PC-3 (cell line): ENCODE measurements around the gene TCF12.

ENCODE experiments used
- EZH2 ChIP-seq: fragments of 300-600 bp; sonication (generic); IDR thresholded peaks from one replicate; pipeline ENCODE4 v1.6.1; 2017; ENCODE audit warnings: antibody characterized with exemption, mild to moderate bottlenecking, low read length; ENCODE audit not compliant: unreplicated experiment
- EZH2phosphoT487 ChIP-seq: fragments of 300-600 bp; sonication (generic); IDR thresholded peaks from 2 replicates; pipeline ENCODE4 v1.6.1; 2018; ENCODE audit warnings: mild to moderate bottlenecking, antibody characterized with exemption, low read length, borderline replicate concordance
- TF ChIP-seq, protein P1 (sequence below): fragments of 300-600 bp; sonication (generic); conservative IDR thresholded peaks from 2 replicates; pipeline ENCODE4 v1.5.1; 2017; ENCODE audit warnings: antibody characterized with exemption, low read depth, mild to moderate bottlenecking, low read length

DNA sequence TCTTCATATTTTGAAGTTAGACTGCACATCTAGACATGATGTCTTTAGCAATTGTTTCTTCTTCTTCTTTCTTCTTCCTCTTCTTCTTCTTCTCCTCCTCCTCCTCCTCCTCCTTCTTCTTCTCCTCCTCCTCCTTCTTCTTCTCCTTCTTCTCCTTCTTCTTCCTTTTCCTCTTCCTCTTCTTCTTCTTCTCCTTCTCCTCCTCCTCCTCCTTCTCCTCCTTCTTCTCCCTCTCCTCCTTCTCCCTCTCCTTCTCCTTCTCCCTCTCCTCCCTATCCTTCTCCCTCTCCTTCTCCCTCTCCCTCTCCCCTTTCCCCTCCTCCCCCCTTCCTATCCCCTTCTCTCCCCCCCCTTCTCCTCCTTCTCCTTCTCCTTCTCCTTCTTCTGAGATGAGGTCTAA, 21.9 kb downstream of the TCF12 start:
- TF ChIP-seq, protein P1, sequence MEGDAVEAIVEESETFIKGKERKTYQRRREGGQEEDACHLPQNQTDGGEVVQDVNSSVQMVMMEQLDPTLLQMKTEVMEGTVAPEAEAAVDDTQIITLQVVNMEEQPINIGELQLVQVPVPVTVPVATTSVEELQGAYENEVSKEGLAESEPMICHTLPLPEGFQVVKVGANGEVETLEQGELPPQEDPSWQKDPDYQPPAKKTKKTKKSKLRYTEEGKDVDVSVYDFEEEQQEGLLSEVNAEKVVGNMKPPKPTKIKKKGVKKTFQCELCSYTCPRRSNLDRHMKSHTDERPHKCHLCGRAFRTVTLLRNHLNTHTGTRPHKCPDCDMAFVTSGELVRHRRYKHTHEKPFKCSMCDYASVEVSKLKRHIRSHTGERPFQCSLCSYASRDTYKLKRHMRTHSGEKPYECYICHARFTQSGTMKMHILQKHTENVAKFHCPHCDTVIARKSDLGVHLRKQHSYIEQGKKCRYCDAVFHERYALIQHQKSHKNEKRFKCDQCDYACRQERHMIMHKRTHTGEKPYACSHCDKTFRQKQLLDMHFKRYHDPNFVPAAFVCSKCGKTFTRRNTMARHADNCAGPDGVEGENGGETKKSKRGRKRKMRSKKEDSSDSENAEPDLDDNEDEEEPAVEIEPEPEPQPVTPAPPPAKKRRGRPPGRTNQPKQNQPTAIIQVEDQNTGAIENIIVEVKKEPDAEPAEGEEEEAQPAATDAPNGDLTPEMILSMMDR = no peak
- no peak for TF ChIP-seq EZH2phosphoT487
- TF ChIP-seq EZH2 = no peak
